Nephron progenitor cell (in vitro differentiated cells): ENCODE measurements around the gene CHST2.

Source experiments
- DNase-seq: peaks from one replicate; pipeline ENCODE4 v3.0.0; 2021
- H3K27ac Mint-ChIP-seq: 2 replicates; pipeline ENCODE4 v1.8.0; 2021; ENCODE audit warnings: mild to moderate bottlenecking, moderate library complexity, mixed read lengths
- H3K27me3 Mint-ChIP-seq: 2 replicates; pipeline ENCODE4 v1.8.0; 2021; ENCODE audit warnings: mild to moderate bottlenecking, low read depth, mixed read lengths; ENCODE audit not compliant: poor library complexity
- H3K36me3 Mint-ChIP-seq: 2 replicates; pipeline ENCODE4 v1.8.0; 2021; ENCODE audit warnings: low read depth, mixed read lengths
- H3K4me1 Mint-ChIP-seq: 2 replicates; pipeline ENCODE4 v1.8.0; 2021; ENCODE audit warnings: mixed read lengths
- H3K4me3 Mint-ChIP-seq: 2 replicates; pipeline ENCODE4 v1.8.0; 2021; ENCODE audit warnings: mild to moderate bottlenecking, moderate library complexity, mixed read lengths
- H3K9me3 Mint-ChIP-seq: 2 replicates; pipeline ENCODE4 v1.8.0; 2021; ENCODE audit warnings: mild to moderate bottlenecking, moderate library complexity, mixed read lengths
- TF ChIP-seq, protein P1 (sequence below): fragments of 200-600 bp; sonication (generic); IDR thresholded peaks from 2 replicates; pipeline ENCODE4 v1.5.0; 2021; ENCODE audit warnings: antibody characterized with exemption

The CHST2 gene

DNA sequence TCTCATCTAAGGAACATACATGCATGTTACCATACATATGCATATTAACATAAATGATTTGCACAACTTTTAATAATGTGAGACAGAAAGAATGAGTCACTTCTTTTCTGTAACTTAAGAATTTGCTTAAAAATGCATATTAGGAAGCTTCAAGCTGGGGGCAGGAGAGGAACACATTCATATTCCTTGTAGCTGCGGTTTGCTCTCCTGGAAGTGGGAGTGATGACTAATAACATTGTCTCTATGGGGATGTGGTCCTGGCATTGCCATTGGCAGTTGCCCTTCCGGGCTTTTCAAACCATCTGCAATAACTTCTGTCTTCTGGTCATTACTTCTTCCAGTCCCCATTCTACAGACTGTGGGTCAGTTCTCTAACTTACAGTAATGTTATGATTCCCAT, 15.6 kb downstream of the CHST2 start:
- Mint-ChIP-seq H3K4me3 (no peak overlapping the region), H3K9me3 (no peaks in the 10 kb centered on the region), H3K36me3 (peaks cover 9% of the 10 kb centered on the region), H3K4me1 (peaks cover 15% of the 10 kb centered on the region), H3K27ac (no peak overlapping the region), H3K27me3 (peaks cover 11% of the 10 kb centered on the region)
- DNase-seq: no peak
- TF ChIP-seq, protein P1, sequence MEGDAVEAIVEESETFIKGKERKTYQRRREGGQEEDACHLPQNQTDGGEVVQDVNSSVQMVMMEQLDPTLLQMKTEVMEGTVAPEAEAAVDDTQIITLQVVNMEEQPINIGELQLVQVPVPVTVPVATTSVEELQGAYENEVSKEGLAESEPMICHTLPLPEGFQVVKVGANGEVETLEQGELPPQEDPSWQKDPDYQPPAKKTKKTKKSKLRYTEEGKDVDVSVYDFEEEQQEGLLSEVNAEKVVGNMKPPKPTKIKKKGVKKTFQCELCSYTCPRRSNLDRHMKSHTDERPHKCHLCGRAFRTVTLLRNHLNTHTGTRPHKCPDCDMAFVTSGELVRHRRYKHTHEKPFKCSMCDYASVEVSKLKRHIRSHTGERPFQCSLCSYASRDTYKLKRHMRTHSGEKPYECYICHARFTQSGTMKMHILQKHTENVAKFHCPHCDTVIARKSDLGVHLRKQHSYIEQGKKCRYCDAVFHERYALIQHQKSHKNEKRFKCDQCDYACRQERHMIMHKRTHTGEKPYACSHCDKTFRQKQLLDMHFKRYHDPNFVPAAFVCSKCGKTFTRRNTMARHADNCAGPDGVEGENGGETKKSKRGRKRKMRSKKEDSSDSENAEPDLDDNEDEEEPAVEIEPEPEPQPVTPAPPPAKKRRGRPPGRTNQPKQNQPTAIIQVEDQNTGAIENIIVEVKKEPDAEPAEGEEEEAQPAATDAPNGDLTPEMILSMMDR: no peak

DNA sequence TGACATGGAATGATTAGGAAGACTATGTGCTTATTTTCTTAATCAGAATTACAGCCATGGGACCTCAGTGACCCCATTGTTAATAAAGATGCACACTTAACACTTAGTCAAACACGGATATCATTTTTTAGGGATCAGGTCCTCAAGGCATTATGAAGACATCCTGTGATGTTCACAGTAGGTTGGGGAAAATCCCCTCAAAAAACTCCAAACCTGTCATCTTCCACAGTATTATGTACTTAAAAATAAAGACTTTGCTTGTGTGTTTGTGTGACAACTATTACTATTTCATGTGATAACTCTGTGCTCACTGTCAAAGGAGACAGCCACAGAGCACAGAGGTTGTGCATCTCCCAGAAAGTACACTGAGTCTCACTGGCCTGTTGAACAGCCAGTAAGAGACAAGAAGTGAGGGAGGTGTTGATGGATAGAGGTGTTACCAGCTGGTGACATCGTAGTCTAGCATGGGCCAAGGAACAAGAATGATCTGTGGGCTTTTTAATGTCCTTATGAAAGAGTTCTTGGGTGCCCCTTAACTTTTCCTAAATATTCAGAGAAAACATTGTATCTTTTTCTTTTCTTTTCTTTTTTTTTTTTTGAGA, 18.0 kb downstream of the CHST2 start:
- TF ChIP-seq, protein P1: no peak
- Mint-ChIP-seq H3K4me1 (peaks cover 15% of the 10 kb centered on the region), H3K9me3 (no peaks in the 10 kb centered on the region), H3K27ac (no peak overlapping the region), H3K36me3 (no peaks in the 10 kb centered on the region), H3K4me3 (no peak overlapping the region), H3K27me3 (peaks cover 11% of the 10 kb centered on the region)
- DNase-seq: no peak

DNA sequence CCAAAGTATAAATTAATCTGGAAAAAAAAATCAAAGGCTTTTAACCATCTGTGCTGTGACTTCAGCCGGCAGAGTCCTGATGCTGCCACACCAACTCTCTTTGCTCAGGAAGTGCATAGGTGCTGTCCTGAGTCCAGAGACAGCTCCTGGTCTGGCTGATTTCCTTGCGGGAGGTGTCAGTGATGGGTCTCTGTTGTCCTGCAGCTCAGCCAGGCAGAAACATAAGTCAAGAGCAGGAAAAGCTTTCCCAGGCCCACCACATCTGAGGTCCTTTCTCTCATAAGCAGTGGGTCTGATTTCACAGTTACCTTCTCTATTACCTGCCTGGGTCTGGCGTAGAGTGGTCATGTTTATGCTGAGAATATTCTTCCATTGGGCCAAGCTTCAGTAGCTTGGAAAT, 19.4 kb downstream of the CHST2 start:
- TF ChIP-seq, protein P1: no peak
- Mint-ChIP-seq H3K36me3 (no peaks in the 10 kb centered on the region), H3K27me3 (peaks cover 8% of the 10 kb centered on the region), H3K4me3 (no peak overlapping the region), H3K27ac (peak overlapping the region; percentile 82), H3K4me1 (peaks cover 15% of the 10 kb centered on the region), H3K9me3 (no peaks in the 10 kb centered on the region)
- no peak for DNase-seq

DNA sequence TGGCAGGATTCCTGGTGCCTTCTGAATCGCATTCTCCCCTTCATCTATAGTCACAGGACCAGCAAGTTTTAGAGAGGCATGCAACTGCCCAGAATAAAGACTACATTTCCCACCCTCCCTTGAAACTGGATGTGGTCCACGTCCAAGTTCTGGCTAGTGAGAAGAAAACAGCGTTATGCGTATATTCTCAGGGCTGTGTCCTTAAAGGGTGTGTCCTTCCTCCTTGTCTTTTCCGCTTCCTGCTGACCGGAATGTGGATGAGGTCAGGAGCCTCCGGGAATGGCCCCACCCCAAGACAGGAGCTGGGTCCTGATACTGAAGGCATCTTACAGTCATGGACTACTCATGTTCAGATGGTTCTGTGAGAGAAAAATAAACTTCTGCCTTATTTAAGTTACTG, 20.2 kb downstream of the CHST2 start:
- no peak overlapping the region for H3K27ac Mint-ChIP-seq
- TF ChIP-seq, protein P1: no peak
- H3K4me3 Mint-ChIP-seq: no peak overlapping the region
- H3K4me1 Mint-ChIP-seq: peaks cover 15% of the 10 kb centered on the region
- no peak for DNase-seq
- H3K36me3 Mint-ChIP-seq: no peaks in the 10 kb centered on the region
- no peaks in the 10 kb centered on the region for H3K9me3 Mint-ChIP-seq
- peaks cover 8% of the 10 kb centered on the region for H3K27me3 Mint-ChIP-seq

DNA sequence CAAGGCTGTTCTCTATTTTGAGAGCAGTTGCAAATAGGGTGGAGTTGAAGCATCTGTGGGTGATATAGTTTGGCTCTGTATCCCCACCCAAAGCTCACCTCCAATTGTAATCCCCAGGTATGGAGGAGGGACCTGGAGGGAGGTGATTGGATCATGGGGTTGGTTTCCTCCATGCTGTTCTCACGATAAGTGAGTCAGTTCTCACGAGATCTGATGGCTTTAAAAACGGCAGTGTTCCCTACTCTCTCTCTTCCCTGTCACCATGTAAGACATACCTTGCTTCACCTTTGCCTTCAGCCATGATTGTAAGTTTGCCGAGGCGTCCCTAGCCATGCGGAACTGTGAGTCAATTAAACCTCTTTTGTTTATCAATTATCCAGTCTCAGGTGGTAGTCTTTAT, 21.0 kb downstream of the CHST2 start:
- H3K27ac Mint-ChIP-seq: no peak overlapping the region
- H3K27me3 Mint-ChIP-seq: peaks cover 8% of the 10 kb centered on the region
- no peaks in the 10 kb centered on the region for H3K36me3 Mint-ChIP-seq
- TF ChIP-seq, protein P1: no peak
- H3K4me1 Mint-ChIP-seq: peaks cover 15% of the 10 kb centered on the region
- H3K9me3 Mint-ChIP-seq: no peaks in the 10 kb centered on the region
- no peak overlapping the region for H3K4me3 Mint-ChIP-seq
- DNase-seq: no peak

DNA sequence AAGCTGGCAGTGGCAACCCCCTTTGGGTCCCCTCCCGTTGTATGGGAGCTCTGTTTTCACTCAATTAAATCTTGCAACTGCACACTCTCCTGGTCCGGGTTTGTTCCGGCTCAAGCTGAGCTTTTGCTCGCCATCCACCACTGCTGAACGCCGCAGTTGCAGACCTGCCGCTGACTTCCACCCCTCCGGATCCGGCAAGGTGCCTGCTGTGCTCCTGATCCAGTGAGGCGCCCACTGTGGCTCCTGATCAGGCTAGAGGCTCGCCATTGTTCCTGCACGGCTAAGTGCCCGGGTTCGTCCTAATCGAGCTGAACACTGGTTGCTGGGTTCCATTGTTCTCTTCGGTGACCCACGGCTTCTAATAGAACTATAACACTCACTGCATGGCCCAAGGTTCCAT, 22.8 kb downstream of the CHST2 start:
- Mint-ChIP-seq H3K9me3 (no peaks in the 10 kb centered on the region), H3K4me1 (peaks cover 15% of the 10 kb centered on the region), H3K4me3 (no peak overlapping the region), H3K27ac (no peak overlapping the region), H3K27me3 (peaks cover 8% of the 10 kb centered on the region), H3K36me3 (no peaks in the 10 kb centered on the region)
- TF ChIP-seq, protein P1: no peak
- no peak for DNase-seq
